MM.1S (cell line): ENCODE results near the gene MDFI.

Experiments used
- CTCF ChIP-seq: fragments of 300-600 bp; sonication (generic); IDR thresholded peaks from 2 replicates; pipeline ENCODE4 v1.5.1; 2016; ENCODE audit warnings: antibody characterized with exemption, low read length, mixed read lengths
- EZH2 ChIP-seq: fragments of 300-600 bp; sonication (generic); optimal IDR thresholded peaks from 2 replicates; pipeline ENCODE3; 2017; ENCODE audit warnings: low read depth, mild to moderate bottlenecking, antibody characterized with exemption, low read length, mixed read lengths

- TF ChIP-seq CTCF (no peak), EZH2 (no peak)
Observed at GRCh38 chr6:41675176-41675775, 37.0 kb downstream of the MDFI start.
